H1 (cell line): Measurements from ENCODE around the gene IKZF2. TPM values are rescaled to one million over a fixed set of nuclear protein-coding genes. Genes with fewer than 3 reads are reported as not detected.

Experiments
- CEBPB ChIP-seq: IDR thresholded peaks from 2 replicates; pipeline ENCODE4 v1.6.1; 2012; ENCODE audit warnings: low read depth, low read length
- KDM1A ChIP-seq: fragments of 200-600, 300-600 bp; sonication (generic); IDR thresholded peaks from 2 replicates; pipeline ENCODE4 v1.7.1; 2016; ENCODE audit warnings: mild to moderate bottlenecking, low read length, borderline replicate concordance
- NRF1 ChIP-seq: IDR thresholded peaks from 2 replicates; pipeline ENCODE4 v1.6.1; 2011; ENCODE audit warnings: mild to moderate bottlenecking, low read depth, low read length, improper control_type of control experiment
- SP4 ChIP-seq: IDR thresholded peaks from 2 replicates; pipeline ENCODE4 v1.6.1; 2012; ENCODE audit warnings: low read length, inconsistent platforms
- polyA plus RNA-seq, 7 experiments: library from polyadenylated mRNA; depleted of rRNA in 3 of 7; stranded (reverse) in 5 of 7; unstranded in 2 of 7; fragments of >200 nt in 5 of 7; fragments of 200-250 nt in 2 of 7; gene quantifications; 1 replicate in 5 of 7; 2 replicates in 1 of 7; 4 replicates in 1 of 7; pipeline versions ENCODE4 v1.2.1 to v1.2.3, GENCODE V29; 2011 to 2013; ENCODE audit warnings: missing spikeins in 2 of 7, mixed read lengths in 2 of 7
- total RNA-seq: library from RNA; stranded (reverse); fragmentation: NEBNext Ultra II Directional; extraction: Animal tissue kit (Norgen Biotek cat#: 25700); gene quantifications from 2 replicates; pipeline ENCODE4 v1.2.1, GENCODE V29; 2021
- TF ChIP-seq, protein P1 (sequence below): IDR thresholded peaks from 2 replicates; pipeline ENCODE4 v1.6.1; 2012; ENCODE audit warnings: inconsistent platforms

The IKZF2 gene
- total and polyA plus RNA-seq, 2 of the 8 experiments (the other 6 are each of a cell fraction or from before 2014, with no cell fraction given): 1.7 to 4.4 TPM

GRCh38 chr2:213177679-213178078 is 26.3 kb upstream of the IKZF2 start (continued):
- TF ChIP-seq, protein P1, sequence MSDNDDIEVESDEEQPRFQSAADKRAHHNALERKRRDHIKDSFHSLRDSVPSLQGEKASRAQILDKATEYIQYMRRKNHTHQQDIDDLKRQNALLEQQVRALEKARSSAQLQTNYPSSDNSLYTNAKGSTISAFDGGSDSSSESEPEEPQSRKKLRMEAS: no peak
- TF ChIP-seq SP4: no peak
- TF ChIP-seq NRF1: no peak
- no peak for TF ChIP-seq CEBPB
- TF ChIP-seq KDM1A: no peak
